LNCAP (cell line): ENCODE results near the gene POM121L12.

ENCODE experiments used
- TF ChIP-seq, protein P1 (sequence below): fragments of 450-650 bp; IDR thresholded peaks from 2 replicates; pipeline ENCODE4 v1.5.1; 2017; ENCODE audit warnings: mild to moderate bottlenecking

The POM121L12 gene

DNA sequence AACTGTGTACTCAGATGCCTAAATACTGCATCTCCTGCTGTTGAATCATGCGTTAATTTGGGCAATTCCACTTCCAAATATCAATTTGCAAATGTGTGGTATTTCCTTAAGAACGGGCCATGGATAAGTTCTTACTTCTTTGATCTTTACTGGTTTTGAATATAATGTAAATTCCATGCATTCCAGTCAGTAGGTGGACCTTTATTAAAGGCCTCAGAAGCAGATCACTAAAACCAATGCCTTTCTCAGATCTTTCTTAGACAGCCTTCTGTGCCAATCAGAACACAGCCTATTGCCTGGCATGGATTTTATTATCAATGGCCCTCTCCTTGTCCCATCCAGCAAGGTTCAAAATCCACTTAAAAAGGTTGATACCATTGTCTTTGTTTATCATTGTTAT, 21.5 kb upstream of the POM121L12 start:
- TF ChIP-seq, protein P1, sequence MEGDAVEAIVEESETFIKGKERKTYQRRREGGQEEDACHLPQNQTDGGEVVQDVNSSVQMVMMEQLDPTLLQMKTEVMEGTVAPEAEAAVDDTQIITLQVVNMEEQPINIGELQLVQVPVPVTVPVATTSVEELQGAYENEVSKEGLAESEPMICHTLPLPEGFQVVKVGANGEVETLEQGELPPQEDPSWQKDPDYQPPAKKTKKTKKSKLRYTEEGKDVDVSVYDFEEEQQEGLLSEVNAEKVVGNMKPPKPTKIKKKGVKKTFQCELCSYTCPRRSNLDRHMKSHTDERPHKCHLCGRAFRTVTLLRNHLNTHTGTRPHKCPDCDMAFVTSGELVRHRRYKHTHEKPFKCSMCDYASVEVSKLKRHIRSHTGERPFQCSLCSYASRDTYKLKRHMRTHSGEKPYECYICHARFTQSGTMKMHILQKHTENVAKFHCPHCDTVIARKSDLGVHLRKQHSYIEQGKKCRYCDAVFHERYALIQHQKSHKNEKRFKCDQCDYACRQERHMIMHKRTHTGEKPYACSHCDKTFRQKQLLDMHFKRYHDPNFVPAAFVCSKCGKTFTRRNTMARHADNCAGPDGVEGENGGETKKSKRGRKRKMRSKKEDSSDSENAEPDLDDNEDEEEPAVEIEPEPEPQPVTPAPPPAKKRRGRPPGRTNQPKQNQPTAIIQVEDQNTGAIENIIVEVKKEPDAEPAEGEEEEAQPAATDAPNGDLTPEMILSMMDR = no peak

DNA sequence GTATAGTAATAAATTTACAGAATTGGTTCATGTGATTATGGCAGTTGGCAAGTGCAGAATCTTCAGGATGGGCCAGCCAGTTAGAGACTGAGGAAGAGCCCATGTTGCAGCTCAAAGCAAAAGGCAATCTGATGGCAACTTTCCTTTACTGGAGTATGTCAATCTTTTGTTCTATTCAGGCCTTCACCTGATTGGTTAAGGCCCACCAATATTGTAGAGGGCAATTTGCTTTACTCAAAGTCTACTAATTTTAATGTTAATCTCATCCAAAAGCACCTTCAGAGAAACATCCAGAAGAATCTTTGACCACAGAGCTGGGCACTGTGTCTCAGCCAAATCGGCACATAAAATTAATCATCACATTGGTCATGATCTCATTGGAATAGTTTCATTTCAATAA, 20.0 kb upstream of the POM121L12 start:
- TF ChIP-seq, protein P1 = no peak

DNA sequence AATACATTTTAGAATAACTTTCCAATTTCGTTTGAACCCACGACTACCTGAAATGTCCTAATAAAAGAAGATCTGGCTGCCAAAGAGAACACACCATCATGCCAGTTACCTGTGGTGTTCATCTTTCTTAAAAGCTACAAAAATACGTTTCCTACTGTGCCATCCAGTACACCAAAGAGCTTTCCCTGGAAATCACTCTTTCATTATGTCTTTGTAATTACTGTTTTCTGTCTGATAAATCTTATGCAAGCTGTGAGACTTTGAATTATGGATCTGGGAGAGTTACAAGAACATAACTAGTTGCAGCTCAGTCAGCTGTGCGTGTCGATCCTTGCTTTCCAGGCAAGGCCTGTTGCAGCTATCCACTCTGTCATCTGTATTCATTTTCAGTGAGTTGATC, 12.5 kb upstream of the POM121L12 start:
- TF ChIP-seq, protein P1 = no peak

DNA sequence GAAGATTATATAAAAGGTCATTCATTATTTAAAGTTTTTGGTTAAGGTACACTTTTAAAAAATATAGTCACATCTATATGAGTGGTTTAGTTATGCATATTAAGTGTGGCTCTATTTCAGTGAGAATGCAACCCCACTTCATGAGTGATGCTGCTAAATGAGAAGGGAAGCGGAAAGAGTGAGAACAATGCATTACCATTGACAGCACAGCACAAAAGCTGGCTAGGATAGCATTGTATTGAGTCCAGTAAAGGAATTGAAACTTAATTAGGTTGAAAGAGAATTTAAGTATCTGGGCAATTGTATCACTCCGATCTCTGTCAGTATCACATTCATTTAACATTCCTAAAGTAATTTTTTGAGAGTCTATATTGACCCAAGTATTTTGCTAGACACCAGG, 13.2 kb downstream of the POM121L12 start:
- TF ChIP-seq, protein P1 = no peak

DNA sequence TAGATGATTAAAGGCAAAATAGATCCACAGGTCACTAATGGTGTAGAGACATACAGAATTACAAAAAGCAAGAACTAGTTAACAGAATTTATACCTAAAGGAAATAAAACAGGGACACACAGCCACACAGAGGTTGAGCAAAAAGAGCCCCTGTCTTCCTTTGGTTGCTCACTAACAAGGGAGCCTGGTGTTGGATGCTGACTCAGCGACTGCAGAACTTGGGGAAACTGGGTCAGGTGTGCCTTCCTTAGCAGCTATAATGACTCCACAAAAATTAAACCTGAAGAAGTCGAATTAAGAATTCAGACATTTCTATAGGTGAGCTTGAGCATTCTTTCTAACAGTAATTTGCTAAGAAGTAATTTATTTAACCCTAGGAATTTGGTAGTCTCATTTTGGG, 15.0 kb downstream of the POM121L12 start:
- TF ChIP-seq, protein P1 = no peak

DNA sequence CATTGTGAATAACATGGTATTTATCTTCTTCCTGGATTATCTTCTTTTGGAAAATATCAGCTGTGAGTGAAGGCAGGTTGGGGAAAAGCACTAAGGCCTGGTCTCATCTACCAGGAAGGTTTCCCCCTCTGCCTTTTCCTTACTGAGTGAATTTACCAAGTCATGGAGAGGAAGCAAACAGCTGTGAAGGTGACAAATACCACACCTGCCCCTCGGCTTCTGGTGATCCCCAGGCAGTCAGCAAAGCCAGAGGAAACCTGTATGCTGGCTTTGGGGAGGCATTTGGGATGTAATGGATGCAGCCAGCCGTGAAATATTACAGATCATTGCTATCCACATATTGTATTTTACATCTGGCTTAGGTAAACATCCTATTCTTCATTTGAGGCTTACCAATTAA, 24.2 kb downstream of the POM121L12 start:
- TF ChIP-seq, protein P1 = no peak

DNA sequence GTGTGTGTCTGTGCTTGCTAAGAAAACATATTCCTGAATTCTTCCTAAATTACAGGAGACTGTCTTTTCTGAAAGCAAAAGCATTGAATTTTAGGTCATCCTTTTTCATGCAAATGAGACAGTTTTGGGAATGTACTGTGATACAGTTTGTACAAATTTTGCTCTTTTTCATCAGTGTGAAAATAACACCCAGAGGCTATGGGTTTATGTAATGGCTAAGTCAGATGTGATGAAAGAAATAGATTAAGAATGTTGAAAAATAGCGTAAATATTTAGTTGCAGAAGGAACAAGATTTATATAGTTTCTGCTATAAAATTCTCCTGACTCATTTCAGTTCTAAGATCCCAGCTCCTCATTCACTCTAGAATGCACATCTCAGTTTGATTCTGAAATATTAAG, 24.6 kb downstream of the POM121L12 start:
- TF ChIP-seq, protein P1 = no peak

DNA sequence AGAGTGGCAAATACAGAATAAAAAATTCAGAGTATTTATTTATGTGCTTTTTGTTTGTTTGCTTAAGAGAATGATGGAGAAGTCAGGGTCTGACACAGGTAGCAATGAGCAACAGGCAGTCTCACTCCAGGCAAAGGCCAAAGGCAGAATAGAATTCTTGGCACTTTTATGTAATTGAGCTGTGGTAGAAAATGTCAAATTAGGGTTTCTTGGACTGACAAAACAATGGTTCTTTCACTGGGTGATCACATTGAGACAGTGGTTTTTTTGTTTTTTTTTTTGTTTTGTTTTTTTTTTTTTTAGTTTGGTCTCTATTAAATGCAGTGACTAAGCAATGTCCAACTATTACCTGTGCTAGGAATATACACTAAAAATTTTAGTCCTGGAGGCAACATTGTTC, 27.4 kb downstream of the POM121L12 start:
- TF ChIP-seq, protein P1 = no peak
